Suppressor macrophage (primary cell): ENCODE data around the gene CREB3L2.
"Not testable (repeated sequence)": the region's sequence is repeated elsewhere in the genome, so short reads cannot be mapped to it uniquely, and the experiment has no call there.

Experiments
- DNase-seq, 4 experiments: peaks; one replicate each; pipeline ENCODE4 v3.0.0-alpha.2; 2020 to 2022

Gene CREB3L2

DNA sequence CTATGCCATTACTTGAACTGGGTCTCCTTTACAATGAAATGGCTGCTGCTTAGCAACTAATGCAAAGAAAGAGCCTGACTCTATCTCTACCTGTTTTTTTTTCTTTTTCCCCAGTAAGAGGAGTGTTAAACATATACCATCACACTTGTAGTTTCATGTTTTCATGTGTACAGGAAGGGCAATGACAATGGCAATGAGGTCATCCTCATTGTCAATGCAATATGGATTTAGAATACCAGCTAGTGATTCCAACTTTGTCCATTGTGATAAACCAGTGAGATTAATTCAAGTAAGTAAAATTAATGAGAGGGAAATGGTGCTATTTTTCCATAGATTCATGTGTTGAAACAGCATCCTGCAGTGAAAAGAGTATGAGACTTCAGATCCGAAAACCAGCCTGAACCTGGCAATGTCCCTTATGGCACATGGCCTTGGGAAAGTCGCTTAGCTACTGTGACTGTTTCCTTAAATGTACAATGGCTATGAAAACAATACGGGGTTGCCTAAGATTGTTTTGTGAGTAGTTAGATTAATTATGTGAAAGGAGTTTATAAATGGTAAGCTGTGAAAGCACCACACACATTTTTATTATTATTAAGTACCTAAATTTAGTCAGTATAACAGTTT is 166.3 kb downstream of the CREB3L2 start:
- DNase-seq: no peak

DNA sequence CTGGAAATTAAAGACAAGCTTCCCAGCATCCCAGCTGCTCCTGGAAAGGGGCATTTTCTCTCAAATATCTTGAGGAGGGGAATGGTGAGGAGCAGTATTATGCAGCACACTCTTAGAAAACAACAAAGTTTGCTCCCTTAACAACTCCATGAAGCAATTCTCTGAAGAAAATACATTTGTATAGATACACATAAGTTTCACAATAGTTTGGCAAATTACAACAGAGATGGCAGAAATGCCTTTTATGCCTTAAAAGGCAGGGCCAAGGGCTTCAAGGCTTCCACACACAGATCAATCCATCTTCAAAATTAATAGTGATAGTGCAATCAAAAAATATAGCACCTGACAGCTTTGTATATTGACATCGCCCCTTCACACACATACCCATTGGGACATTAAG is 167.3 kb downstream of the CREB3L2 start:
- no peak for DNase-seq

- not testable (repeated sequence) for DNase-seq
These were observed 168.9 kb downstream of the CREB3L2 start for GRCh38 chr7:137832990-137833389.

DNA sequence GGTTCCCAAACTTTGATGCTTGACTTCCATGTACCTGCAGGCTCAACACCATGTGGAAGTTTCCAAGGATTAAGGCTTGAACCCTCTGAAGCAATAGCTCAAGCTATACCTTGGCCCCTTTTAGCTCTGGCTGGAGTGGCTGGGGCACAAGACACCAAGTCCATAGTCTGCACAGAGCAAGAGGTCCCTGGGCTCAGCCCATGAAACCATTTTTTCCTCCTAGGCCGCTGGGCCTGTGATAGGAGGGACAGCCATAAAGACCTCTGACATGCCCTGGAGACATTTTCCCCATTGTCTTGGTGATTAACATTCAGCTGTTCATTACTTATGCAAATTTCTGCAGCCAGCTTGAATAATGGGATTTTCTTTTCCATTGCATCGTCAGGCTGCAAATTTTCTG is 169.5 kb downstream of the CREB3L2 start:
- DNase-seq: no peak

GRCh38 chr7:137831555-137831954 is 170.3 kb downstream of the CREB3L2 start:
- not testable (repeated sequence) for DNase-seq

DNA sequence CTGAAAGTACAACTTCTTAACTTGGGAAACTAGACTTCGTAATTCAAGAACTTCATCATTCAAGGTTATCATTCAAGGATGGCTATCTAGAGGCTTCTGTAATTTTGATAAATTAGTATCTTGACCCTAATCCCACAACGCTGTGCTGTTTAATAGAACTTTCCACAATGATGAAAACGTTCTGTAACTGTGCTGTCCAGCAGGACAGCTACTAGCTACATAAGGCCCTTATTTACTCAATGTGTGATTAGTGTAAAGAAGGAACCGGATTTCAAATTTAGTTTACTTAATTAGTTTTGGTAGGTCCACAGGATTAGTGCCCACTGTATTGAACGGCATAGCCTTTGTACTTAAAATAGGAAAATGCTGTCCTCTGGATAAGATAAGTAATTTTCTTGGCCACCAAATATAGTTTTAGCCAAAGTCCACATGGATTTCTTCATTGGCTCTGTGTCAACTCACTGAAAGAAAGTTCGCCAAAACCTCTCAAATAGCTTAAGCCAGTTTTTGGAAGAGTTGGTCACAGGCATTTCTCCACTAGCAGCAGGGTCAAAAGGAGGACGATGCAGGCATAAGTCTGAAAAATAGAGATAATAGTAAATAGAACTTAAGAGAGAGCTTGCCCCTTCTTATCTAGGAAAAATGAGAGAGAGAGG is 172.4 kb downstream of the CREB3L2 start:
- no peak for DNase-seq

DNA sequence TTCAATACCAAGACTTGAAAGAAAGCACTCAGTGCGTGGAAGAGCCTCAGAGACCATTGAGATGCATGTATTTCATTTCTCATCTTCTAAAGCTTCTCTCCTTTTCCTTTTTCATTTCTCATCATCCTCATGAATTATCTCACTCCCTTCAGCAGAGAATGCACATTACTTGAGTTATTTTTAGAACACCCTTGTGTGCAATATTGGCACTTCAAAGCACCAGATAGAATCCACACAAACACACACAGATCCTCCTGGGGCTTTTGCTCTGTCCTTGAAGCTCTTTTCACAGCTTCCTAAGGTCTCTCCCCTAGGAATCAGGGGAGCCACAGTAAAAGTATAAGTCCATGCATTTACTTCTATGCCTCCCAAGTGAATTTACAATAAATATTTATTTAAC is 173.4 kb downstream of the CREB3L2 start:
- no peak for DNase-seq

GRCh38 chr7:137825489-137825888 is 176.4 kb downstream of the CREB3L2 start:
- DNase-seq: no peak
